T follicular helper cell (primary cell): Measurements from ENCODE around the gene LYRM4.

Experiments
- DNase-seq: peaks from one replicate; pipeline ENCODE4 v3.0.0-alpha.2; 2020; ENCODE audit warnings: low read depth

The LYRM4 gene

DNA sequence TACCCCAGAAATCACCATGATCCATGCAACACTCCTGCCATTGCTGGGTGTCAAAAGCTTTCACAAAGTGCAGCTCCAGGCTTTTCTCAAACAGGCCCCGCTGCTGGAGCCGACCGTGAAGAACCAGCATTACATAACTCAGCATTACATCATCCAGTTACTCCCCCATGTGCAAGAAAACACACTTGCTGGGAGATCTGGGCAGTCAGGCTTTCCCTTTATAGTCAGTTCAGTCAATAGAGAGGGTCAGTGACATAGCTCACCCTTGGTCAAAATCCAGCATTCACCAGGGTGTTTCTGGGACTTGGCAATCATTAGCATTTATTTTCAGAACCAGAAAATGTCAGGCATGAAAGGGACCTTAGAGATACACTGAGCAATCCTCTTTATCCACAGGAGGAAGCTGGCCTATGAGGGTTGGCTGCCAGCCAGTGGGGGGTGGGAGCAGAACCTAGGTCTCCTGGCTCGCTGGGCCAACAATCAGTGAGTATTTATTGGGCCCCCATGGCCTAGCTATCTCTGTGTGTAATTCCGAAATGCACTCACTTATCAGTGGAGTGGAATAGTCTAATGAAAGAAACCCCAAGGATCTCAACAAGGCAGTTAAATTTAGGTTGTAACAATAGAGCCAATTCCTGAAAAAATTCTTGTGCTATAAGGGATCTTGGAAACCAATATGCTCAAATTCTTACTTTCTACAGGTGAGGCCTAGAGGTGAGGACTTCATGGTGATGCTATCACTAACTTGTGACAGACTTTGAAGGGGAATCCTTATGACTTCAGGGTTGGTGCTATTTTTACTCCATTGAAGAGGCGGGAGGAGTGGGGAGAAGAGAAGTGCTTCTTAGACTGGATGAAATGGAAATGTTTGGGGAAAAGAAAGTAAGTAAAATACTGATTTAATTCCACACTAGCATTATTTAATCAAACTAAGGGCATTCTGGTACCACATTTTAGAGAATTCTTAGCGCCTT is 54.6 kb downstream of the LYRM4 start:
- DNase-seq = no peak

GRCh38 chr6:5205035-5205507 is 55.7 kb downstream of the LYRM4 start:
- no peak for DNase-seq

DNA sequence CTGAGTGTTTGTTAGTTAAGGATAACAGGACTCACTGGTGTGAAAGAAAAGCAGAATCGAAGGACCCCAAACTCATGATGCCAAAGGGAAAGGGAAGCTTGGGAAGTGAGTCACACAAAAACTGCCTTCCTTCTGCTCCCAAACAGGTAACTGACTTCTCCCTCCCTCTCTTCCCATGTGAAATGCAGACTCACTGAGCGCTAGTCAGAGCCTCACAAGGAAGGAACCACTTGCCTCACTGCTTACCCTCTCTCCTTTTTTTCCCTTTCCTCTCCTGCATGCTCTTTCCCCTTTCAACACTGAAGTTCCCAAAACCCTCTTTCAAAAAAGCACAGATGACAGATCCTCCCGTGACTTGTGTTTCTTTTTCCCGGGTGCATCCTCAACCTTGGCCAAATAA is 56.4 kb downstream of the LYRM4 start:
- no peak for DNase-seq

DNA sequence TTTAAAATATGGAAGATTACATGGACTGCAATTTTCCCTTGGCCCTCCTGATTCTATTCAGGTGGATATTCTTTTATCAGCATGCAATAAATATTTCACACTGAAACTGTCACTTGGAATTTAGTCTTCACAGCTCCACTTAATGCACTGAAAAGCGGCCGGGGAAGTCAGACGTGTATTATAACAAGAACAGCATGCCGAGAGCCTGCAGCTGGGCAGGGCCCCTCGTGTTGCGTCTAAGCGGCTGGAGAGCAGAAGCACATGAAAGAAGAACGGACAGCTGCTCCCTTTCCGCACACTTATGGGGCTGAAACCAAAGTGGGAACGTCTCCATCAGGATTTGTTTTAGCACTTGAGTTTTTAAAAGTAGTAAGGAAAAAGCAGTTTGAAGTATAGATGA is 57.2 kb downstream of the LYRM4 start:
- no peak for DNase-seq

- DNase-seq = no peak
Observed at GRCh38 chr6:5202941-5203340, 57.8 kb downstream of the LYRM4 start.

GRCh38 chr6:5202206-5202605 is 58.5 kb downstream of the LYRM4 start:
- no peak for DNase-seq

DNA sequence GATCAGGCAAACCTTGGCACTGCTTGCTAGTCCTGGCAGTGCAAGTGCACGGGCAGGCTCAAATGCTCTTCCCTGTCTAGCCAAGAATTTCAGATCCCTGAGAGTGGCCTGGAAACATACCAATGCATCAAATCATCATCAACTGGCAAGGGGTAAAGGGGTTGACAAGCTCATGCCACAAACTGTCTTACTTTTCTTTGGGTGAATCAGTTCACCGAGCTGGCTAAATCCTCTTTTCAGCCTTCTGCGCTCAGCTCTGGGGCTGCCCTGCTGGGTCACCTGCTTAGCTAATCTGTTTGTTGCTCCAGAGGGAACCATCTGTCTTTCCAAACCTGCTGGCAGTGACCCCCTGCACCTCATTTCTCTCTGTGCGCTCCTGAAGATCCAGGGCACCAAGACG is 59.5 kb downstream of the LYRM4 start:
- no peak for DNase-seq

DNA sequence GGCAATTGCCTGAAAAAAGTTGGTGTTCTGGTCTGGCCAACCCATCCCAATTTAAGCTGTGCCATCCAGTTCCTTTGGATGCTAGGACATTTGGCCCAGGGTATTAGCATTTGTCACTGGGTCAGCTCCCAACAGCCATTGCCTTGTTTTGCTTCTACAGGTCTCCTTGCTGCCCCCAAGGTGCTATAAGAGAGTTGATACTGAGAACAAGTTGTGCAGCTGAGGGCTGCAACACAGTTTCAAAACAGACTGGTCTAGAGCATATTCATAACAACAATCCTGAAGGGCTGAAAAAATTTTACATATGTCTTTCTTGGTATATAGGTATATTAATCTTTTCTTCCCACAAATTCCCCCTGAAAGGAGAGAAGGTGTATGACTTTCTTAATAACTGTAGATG is 61.0 kb downstream of the LYRM4 start:
- DNase-seq = no peak

DNA sequence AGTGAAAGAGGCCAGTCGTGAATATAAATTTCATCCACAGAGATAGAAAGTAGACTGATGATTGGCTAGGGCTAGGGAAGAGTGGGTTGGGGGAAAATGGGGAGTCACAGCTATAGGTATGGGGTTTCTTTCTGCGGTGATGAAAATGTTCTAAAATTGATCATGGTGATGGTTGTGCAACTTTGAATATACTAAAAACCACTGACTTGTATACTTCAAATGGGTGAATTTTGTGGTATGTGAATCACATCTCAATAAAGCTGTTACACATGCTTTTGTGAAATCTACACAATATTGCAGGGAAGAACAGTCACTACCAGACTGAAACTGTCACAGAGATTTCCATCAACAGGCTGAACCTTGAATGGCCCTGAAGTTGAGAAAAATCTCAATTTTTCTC is 61.5 kb downstream of the LYRM4 start:
- DNase-seq = no peak

GRCh38 chr6:5197084-5197483 is 63.7 kb downstream of the LYRM4 start:
- DNase-seq = no peak

DNA sequence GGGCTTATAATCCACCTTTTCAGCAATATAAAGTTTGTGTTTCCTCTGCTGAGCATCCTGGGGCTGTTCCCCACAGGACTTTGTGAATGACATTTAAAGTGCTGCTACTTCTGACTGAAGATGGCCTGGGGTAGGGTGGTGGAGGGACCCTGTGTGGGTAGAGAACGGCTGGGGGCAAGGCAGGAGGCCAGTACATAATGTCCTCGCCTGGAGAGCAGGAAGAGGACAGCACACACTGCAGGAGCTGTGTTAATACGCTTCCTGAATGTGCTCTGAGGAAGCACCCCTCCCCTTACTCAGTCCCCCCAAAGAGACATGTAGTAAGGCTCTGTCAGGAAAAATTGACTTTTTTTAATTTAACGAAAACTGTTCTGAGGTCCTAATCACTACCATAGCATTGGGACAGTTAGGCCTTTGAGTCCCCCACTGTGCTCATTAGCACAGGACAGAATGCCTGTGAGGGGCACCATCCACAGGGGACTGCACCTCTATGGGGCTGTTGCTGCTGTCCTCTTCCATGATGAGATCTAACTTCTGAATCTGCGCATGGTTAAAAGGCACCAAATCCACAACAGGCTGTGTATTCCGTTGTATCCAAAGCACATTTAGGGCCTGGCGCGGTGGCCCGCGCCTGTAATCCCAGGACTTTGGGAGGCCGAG is 68.5 kb downstream of the LYRM4 start:
- no peak for DNase-seq

GRCh38 chr6:5191722-5192121 is 69.0 kb downstream of the LYRM4 start:
- no peak for DNase-seq

GRCh38 chr6:5191222-5191621 is 69.5 kb downstream of the LYRM4 start:
- DNase-seq = no peak

DNA sequence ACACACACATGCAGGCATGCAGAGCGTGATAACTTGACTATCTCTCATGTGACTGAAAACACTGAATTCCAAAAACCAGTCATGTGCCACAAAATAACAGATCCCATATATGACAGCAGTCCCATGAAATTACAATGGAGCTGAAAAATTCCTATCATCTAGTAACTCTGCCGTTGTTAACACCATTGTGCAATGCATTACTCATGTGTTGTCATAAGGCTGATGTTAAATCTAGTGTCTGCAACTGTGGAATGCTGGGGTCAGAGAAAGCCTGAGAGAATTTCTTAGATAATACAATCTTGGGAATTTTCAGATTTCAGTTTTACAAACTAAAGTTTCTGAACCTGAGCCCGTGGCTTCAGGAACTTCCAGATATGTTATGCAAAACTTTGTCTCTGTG is 70.2 kb downstream of the LYRM4 start:
- DNase-seq = no peak

GRCh38 chr6:5188646-5189045 is 72.1 kb downstream of the LYRM4 start:
- no peak for DNase-seq

DNA sequence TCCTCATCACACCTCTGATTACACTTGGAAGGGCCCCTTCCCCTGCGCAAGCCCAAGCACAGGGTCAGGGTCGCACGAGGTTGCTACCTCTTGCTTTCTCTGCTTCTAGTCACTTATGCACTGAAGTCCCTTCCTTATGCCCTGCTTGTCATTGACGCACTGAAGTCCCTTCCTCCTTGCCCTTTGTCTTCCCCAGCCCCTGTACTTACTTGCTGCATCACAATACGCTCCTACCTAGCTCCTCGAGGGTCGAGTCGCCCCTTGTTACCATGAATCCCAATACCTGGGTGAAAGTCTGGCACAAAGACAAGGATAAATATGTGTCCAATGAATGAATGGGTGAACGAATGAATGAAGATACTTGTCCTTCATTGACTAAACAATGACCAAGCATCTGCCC is 75.9 kb downstream of the LYRM4 start:
- DNase-seq = no peak

DNA sequence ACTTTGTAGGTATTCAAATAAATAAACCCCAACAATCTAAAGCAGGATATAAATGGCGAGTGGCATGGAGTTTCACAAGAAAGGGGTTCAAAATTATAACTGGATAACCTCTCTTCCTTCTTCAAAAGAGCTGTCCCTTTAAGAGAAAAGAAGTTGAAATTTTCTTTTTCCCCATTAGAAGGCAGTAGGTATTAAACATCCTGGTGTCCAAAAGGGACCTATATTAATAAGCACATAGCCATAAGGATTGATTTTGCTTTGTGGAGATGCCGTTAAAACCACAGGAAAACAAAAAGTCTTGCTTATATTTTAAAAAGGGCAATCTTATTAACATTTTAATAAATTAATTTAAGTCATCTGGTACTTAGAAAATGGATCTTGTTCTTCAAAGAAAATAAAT is 76.5 kb downstream of the LYRM4 start:
- no peak for DNase-seq

- DNase-seq = no peak
Observed at GRCh38 chr6:5181510-5182317, 79.0 kb downstream of the LYRM4 start.

- no peak for DNase-seq
Observed at GRCh38 chr6:5180636-5181035, 80.1 kb downstream of the LYRM4 start.

- no peak for DNase-seq
Observed at GRCh38 chr6:5179917-5180316, 80.8 kb downstream of the LYRM4 start.

- DNase-seq = no peak
Observed at GRCh38 chr6:5178806-5179205, 81.9 kb downstream of the LYRM4 start.

DNA sequence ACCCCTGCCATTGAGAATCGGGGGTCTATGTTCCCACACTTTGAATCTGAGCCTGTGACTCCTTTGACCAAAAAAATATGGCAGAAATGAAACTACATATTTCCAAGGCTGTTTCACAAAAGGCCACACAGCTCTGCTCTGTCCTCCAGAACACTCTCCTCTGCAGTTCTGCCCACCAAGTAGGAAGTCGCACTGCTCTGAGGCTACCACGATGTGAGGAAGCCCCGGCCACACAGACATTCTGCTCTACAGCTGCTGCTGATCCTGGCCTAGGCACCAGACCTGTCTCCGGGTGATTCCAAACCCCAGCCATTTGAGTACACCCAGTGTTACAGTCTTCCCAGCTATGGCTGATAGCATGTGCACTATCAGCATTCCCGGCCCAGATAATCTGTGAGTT is 85.1 kb downstream of the LYRM4 start:
- DNase-seq = no peak
